HuH-7.5 (cell line): Measurements from ENCODE around the gene KCTD20.
"Not testable (repeated sequence)": the region's sequence is repeated elsewhere in the genome, so short reads cannot be mapped to it uniquely, and the experiment has no call there.

Experiments
- DNase-seq: peaks from one replicate; pipeline ENCODE4 v3.0.0; 2011; ENCODE audit warnings: low spot score

The KCTD20 gene

DNA sequence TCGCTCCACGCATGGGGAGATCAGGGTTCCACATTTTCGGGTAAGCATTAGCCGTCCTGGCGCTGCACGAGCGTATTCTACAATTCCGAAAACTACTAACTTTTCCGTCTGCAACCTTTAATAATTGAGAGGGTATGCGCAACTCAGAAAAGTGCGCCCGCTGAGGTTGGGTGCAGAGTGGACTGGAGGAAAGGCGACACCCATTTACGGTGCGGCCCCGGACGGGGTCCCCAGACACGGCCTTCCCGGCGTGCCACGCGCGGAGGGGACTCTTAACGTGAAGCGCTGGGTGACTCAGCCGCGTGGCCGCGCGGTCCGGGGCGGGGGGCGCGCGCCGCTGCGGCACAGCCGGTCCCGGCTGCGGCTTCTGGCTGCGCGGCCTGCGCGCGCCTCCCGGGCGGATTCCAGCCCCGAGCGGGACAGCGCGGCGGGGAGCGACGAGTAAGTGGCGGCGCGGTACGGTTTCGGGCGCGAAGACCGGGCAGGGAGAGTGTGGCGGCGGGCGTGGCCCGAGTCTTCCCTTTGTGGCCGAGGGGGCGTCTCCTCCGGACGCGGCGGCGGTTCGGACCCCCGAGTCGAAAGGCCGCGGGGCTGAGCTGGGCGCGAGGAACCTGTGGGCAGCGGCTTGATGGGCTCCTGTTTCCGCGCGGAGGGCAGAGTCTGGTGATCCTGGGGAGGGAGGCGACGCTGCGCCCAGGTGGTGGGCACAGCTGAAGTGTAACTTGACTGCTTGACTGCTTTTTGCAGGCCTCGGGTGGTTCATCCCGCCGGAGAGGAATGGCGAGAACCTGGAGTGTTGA lies at the start of gene KCTD20, which contains the start of gene PXT1:
Gene KCTD20 (plus strand): TSS at position 330 of the 800 bp plus-strand sequence. CDS start 27,098 bp downstream, outside the sequence.
Gene PXT1 (minus strand): TSS at position 184 of the 800 bp plus-strand sequence. CDS start 16,772 bp downstream, outside the sequence.
- peak; percentile 68 for DNase-seq

- DNase-seq = no peak
Measured at GRCh38 chr6:36399970-36400369, 42.8 kb upstream of the KCTD20 start.

DNA sequence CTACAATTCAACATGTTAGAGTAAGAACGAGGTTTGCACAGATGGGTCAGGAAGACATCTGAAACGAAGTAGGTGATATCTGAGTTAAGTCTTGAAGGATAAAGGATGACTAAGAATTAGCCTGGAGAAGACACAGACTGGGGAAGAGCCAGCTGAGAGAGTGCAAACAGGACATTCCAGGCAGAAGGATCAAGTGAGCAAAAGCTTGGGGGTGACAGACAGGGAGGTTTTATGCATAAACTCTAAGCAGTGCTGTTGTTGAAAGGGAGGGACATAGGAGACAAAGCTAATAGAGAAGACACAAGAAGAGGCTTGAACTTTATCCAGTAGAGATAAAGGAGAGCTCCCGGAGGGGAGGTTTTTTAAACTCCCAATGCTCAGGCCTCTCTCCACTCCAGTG lies 40.3 kb upstream of the KCTD20 start:
- DNase-seq = no peak

DNA sequence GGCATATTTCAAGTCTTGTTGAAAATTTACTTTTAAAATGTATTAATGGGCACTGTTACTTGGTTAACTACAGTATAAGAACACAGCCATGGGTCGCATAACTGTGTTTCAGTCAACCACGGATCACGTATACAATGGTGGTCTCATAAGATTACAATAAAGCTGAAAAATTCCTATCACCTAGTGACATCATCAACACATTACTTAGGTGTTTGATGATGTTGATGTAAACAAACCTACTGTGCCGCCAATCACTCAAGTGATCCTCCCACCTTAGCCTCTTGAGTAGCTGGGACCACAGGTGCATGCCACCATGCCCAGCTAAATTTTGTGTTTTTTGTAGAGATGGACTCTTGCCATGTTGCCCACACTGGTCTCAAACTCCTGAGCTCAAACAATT lies 38.6 kb upstream of the KCTD20 start:
- DNase-seq = no peak

DNA sequence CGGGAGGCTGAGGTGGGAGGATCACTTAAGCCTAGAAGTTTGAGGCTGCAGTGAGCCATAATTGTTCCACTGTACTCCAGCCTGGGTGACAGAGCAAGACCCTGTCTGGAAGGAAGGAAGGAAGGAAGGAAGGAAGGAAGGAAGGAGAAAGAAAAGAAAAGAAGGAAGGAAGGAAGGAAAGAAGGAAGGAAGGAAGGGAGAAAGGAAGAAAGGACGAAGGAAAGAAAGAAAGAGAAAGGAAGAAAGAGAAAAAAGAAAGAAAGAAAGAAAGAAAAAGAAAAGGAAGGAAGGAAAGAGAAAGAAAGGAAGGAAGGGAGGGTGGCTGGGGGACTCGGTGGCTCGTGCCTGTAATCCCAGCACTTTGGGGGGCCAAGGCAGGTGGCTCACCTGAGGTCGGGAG lies 33.1 kb upstream of the KCTD20 start:
- DNase-seq = not testable (repeated sequence)

DNA sequence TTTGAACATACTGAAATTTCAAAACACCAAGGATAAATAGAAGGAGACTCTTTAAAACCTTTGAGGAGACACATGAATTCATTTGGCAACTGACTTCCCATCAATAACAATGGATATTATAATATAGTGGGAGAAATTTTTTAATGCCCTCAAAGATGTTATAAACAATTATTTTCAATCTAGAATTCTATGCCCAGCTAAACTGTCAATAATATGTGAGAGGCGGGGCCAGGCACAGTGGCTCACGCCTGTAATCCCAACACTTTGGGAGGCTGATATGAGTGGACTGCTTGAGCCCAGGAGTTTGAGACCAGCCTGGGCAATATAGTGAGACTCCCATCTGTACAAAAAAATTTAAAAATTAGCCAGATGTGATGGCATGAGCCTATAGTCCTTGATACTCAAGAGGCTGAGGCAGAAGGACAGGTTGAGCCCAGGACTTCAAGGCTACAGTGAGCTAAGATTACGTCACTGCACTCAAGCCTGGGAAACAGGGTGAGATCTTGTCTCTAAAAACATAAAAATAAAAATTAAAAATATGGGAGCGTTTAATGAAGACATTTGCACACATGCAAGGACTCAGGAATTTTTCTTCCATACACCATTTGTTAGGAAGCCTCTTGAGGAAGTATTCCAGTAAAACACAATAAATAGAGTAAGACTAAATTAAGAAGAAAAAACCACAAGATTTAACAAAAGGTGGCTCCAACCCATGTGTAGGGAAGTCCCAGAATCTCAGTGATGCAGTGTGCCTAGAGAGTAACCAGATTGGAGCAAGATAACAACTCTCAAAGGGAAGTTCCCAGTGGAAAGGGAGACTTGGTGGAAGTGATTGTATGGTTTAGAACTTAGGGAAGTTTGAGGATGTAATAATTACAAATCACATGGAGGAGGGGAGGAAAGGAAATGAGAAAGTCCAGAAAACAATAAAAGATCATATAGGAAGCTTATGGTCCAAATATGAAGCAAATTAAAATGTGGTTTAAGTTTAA lies 29.0 kb upstream of the KCTD20 start:
- no peak for DNase-seq

DNA sequence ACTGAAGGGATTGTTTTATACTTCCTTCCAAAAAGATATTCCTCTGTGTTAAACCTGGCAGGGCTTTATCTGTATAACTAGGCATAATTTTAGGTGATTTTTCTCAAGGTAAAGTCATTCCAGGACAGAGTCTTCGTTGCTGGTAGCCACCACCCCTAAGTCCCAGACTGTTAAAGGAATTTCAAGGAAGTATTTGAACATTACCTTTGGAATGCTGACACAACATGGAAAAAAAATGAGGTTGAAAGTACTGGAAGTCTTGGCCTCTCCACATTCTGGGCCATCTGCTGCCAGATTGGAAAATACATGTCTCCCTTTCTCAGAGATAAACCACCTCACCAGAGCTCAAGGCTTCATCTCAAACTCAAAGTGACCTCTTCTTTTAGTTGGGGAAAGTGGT lies 28.3 kb upstream of the KCTD20 start:
- DNase-seq = no peak

GRCh38 chr6:36418558-36418957 lies 24.2 kb upstream of the KCTD20 start:
- DNase-seq = no peak

DNA sequence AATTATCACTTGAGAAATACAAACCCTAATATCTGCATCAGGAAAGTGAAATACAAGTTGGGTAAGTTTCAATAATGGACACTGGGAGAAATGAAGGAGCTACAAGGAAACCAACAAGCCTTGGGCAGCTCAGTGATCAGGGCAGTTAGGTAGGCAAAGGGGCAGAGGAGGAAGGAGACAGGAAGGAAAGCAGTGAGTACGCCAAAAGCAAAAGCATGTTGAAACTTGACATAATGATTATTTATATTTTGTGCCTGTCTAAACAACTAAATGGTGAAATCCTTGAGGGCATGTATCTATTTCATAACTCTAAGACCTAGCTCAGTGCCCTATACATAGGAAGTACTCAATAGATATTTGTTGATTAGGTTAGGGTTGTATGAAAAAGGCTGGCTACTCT lies 23.5 kb upstream of the KCTD20 start:
- DNase-seq = no peak

DNA sequence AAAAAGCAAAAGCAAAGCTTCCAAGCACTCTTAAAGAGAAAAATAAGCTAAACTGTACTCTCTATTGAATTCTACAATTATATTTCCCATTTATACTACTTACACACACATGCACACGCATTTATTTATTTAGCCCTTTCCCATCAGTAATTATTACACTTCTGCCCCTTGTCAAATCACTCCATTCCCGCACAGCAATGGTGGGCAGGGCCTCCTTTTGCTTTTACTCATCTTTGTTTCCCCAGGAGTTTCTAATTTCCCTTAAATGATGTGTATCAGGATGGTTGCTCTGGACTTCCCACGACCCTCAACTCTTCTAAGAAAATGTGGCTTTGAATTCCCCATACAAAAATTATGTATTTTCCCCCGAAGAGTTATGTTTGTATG lies 20.1 kb upstream of the KCTD20 start:
- DNase-seq = no peak

- peak; percentile 83 for DNase-seq
Measured at GRCh38 chr6:36423101-36423824, 19.5 kb upstream of the KCTD20 start.

GRCh38 chr6:36426622-36427021 lies 16.2 kb upstream of the KCTD20 start:
- no peak for DNase-seq

DNA sequence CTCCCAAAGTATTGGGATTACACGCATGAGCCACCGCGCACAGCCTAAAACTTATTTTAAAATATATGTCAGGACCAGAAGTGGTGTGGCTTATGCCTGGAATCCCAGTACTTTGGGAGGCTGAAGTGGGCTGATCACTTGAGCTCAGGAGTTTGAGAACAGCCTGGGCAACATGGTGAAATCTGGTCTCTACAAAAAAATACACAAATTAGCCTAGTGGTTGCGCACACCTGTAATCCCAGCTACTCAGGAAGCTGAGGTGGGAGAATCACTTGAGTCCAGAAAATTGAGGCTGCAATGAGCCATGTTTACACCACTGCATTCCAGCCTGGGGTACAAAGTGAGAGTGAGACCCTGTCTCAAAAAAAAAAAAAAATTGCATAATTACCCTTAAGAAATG lies 13.9 kb upstream of the KCTD20 start:
- DNase-seq = no peak

- no peak for DNase-seq
Measured at GRCh38 chr6:36430351-36430750, 12.4 kb upstream of the KCTD20 start.

- DNase-seq = no peak
Measured at GRCh38 chr6:36431197-36431596, 11.6 kb upstream of the KCTD20 start.

DNA sequence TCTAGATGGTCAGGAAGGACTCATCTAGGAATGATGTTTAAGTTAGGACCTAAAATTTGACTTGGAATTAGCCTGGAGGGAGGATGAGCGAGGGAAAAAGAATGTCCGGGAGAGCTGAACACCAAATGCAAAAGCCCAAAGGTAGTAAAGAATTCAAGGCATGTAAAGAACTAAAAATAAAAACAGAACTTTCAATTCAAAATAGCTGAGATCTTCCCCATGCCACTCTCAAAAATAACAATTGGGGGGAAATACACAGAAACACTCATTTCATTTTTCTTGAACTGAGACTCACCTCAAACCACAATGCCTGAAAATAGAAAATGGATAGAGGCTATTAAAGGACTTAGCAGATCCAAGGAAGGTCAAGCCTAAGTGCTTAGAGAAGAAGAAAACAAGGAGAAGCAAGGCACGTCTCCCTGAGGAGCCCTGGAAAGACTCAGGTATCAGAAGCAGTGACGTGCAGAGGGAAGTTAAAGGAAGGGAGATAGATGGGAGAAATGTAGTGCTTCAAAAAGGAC lies 10.6 kb upstream of the KCTD20 start:
- DNase-seq = no peak

- no peak for DNase-seq
Measured at GRCh38 chr6:36436466-36436865, 6.3 kb upstream of the KCTD20 start.

DNA sequence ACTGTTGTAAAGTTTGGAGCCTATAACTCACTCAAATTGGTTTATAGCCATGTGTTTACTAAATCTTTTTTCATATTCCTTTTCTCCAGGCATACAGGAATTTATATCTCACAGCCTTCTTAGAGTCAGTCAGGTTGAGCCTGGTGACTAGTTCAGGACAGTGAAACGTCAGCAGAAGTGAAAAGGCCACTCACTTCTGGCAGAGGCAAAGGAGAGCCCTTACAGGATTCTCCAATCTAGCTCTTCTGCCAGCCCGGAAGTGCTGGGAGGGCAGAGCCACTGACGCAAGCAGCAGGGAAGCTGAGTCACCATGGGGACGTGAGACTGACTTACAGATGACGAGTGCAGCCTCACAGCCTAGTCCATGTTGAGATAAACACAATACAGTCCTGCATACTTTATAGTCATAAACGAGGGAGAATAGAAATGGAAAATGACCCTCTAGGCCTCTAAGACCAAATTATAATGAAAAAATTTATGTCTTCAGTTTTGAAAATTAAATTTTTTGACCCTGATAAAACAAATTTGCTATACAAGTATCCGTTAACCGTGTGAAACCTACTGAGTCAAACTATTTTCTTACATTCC lies 1.4 kb upstream of the KCTD20 start:
- peak; percentile 51 for DNase-seq

GRCh38 chr6:36442103-36442670 lies 613 bp upstream of the KCTD20 start:
- DNase-seq = no peak

DNA sequence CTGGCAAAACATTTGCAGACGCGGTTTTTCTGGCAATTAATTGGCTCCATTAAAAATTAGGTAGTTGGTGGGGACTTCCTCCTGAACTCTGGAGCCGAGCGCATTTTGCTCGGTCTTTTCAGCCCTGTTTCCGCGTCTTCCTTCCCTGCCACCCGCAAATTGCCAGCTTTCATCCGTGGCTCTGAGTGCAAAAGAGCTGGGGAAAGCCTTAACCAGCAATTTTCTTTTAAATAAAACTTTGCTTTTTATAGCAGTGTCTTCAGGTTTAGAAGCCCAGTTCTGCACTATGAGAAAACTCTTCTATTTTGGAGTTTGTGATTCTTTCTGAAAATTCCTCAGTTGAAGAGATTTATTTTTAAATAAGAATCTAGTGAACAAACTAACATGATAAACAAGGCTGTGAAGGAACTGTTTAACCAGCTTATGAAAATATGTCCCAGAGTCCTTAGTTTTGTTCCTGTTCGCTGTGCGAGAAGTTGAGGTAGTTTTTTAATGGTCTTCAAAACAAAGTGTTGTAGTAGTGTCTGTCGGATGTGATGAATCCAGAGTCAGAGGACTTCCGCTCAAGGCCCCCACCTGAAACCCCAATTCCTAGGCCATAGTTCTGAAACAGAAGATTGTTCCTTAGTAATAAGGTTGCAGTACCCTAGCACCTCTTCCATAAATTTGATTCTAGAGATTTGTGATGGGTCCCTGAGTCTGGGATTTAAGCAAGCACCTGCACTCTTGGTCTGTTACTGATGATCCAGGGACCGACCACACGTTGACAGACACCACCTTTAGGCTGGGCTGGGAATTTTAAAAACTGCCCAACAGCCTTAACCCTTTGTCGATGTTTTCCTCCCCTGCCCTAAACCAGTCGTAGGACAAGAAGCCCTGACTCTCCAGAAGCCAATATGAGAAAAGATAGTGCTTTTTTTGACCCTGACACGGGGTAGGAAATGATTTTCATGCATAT lies 950 bp downstream of the KCTD20 start:
- peak; percentile 52 for DNase-seq
